GM23338 (cell line): ENCODE data around the gene SULT1C2. TPM values are rescaled to one million over a fixed set of nuclear protein-coding genes. Genes with fewer than 3 reads are reported as not detected.
A peak's percentile ranks its signal among the peaks of the same experiment; 100 is the strongest.

Experiments
- ATAC-seq: fragments of 200-7000 bp; cut with Tn5 transposase; 3 replicates; pipeline ENCODE4 v1.9.1; 2020
- DNase-seq: peaks from one replicate; pipeline ENCODE4 v3.0.0-alpha.2; 2015; ENCODE audit warnings: low spot score
- H2AFZ ChIP-seq: fragments of 200-600 bp; sonication (generic); 2 replicates; pipeline ENCODE4 v1.8.0; 2016; ENCODE audit warnings: antibody characterized with exemption, mild to moderate bottlenecking, moderate library complexity
- H3F3A ChIP-seq: fragments of 200-600 bp; sonication (generic); replicated peaks from 2 replicates; pipeline ENCODE4 v1.8.0; 2017; ENCODE audit warnings: antibody characterized with exemption, mixed run types, low read depth
- H3K27ac ChIP-seq: fragments of 200-600 bp; sonication (generic); 2 replicates; pipeline ENCODE4 v1.6.1; 2016; ENCODE audit warnings: low read depth
- H3K27me3 ChIP-seq: fragments of 200-600 bp; sonication (generic); 2 replicates; pipeline ENCODE4 v1.8.0; 2016; ENCODE audit warnings: mild to moderate bottlenecking, mixed run types, moderate library complexity; ENCODE audit not compliant: insufficient read depth
- H3K36me3 ChIP-seq: fragments of 200-600 bp; sonication (generic); 2 replicates; pipeline ENCODE4 v1.8.0; 2016; ENCODE audit warnings: mild to moderate bottlenecking; ENCODE audit not compliant: insufficient read depth
- H3K4me1 ChIP-seq: fragments of 200-600 bp; sonication (generic); 2 replicates; pipeline ENCODE4 v1.8.0; 2016; ENCODE audit warnings: mild to moderate bottlenecking, moderate library complexity; ENCODE audit not compliant: insufficient read depth
- H3K4me2 ChIP-seq: fragments of 200-600 bp; sonication (generic); 2 replicates; pipeline ENCODE4 v1.7.1; 2017; ENCODE audit warnings: mixed run types
- H3K4me3 ChIP-seq: fragments of 200-600 bp; sonication (generic); 2 replicates; pipeline ENCODE4 v1.6.1; 2016; ENCODE audit warnings: mixed run types
- H3K79me2 ChIP-seq: fragments of 200-600 bp; sonication (generic); replicated peaks from 2 replicates; pipeline ENCODE4 v1.8.0; 2017; ENCODE audit warnings: mild to moderate bottlenecking; ENCODE audit not compliant: insufficient read depth
- H3K9me2 ChIP-seq: fragments of 200-600 bp; sonication (generic); 2 replicates; pipeline ENCODE4 v1.8.0; 2017; ENCODE audit not compliant: insufficient read depth
- H4K20me1 ChIP-seq: fragments of 200-600 bp; sonication (generic); replicated peaks from 2 replicates; pipeline ENCODE4 v1.8.0; 2017; ENCODE audit warnings: mild to moderate bottlenecking; ENCODE audit not compliant: insufficient read depth
- H3K27ac Mint-ChIP-seq: 2 replicates; pipeline ENCODE4 v1.8.0; 2020; ENCODE audit warnings: inconsistent platforms, mild to moderate bottlenecking, moderate library complexity, mixed read lengths
- H3K27me3 Mint-ChIP-seq: 3 replicates; pipeline ENCODE4 v1.8.0; 2022; ENCODE audit warnings: low read depth, mild to moderate bottlenecking, moderate library complexity, mixed read lengths, inconsistent platforms; ENCODE audit not compliant: insufficient read depth, poor library complexity
- H3K36me3 Mint-ChIP-seq: 3 replicates; pipeline ENCODE4 v1.8.0; 2021; ENCODE audit warnings: low read depth, mild to moderate bottlenecking, inconsistent platforms, moderate library complexity, mixed read lengths
- H3K4me1 Mint-ChIP-seq: 3 replicates; pipeline ENCODE4 v1.8.0; 2020; ENCODE audit warnings: mild to moderate bottlenecking, inconsistent platforms, mixed read lengths
- H3K4me3 Mint-ChIP-seq: 3 replicates; pipeline ENCODE4 v1.8.0; 2021; ENCODE audit warnings: moderate library complexity, mild to moderate bottlenecking, inconsistent platforms, mixed read lengths
- H3K9me3 Mint-ChIP-seq: 3 replicates; pipeline ENCODE4 v1.8.0; 2020; ENCODE audit warnings: moderate library complexity, mild to moderate bottlenecking, inconsistent platforms, mixed read lengths
- CREB1 ChIP-seq: fragments of 250-450 bp; sonication (Bioruptor Pico); IDR thresholded peaks from 2 replicates; pipeline ENCODE4 v1.5.0; 2020; ENCODE audit warnings: low read depth, mild to moderate bottlenecking, moderate library complexity
- CTCF ChIP-seq, 2 experiments: fragments of 200-600 bp in 1 of 2; sonication (generic) in 1 of 2; conservative IDR thresholded peaks; 2 replicates each; pipeline versions ENCODE4 v1.5.1 to v1.6.1; 2016 to 2017; ENCODE audit warnings: antibody characterized with exemption in 2 of 2, low read depth in 2 of 2, mild to moderate bottlenecking in 2 of 2, moderate library complexity in 1 of 2
- EZH2 ChIP-seq: fragments of 200-600 bp; sonication (generic); IDR thresholded peaks from one replicate; pipeline ENCODE4 v1.8.0; 2017; ENCODE audit warnings: antibody characterized with exemption, mild to moderate bottlenecking, low read depth; ENCODE audit not compliant: unreplicated experiment
- EZH2phosphoT487 ChIP-seq: fragments of 200-600 bp; sonication (generic); IDR thresholded peaks from one replicate; pipeline ENCODE4 v1.8.1; 2018; ENCODE audit warnings: antibody characterized with exemption; ENCODE audit not compliant: unreplicated experiment
- JUNB ChIP-seq: IDR thresholded peaks from one replicate; pipeline ENCODE4 v1.6.1; 2016; ENCODE audit warnings: antibody characterized with exemption; ENCODE audit not compliant: unreplicated experiment
- NANOG ChIP-seq: IDR thresholded peaks from 2 replicates; pipeline ENCODE4 v1.6.1; 2016; ENCODE audit warnings: antibody characterized with exemption, borderline replicate concordance
- POLR2AphosphoS5 ChIP-seq: IDR thresholded peaks from 2 replicates; pipeline ENCODE4 v1.6.1; 2016; ENCODE audit warnings: antibody characterized with exemption, low read depth
- REST ChIP-seq: IDR thresholded peaks from one replicate; pipeline ENCODE4 v1.6.1; 2018; ENCODE audit warnings: antibody characterized with exemption; ENCODE audit not compliant: unreplicated experiment
- STAT1 ChIP-seq: IDR thresholded peaks from one replicate; pipeline ENCODE4 v1.6.1; 2016; ENCODE audit warnings: antibody characterized with exemption; ENCODE audit not compliant: unreplicated experiment
- ZNF114 ChIP-seq: fragments of 250-450 bp; sonication (Bioruptor Pico); IDR thresholded peaks from 2 replicates; pipeline ENCODE4 v1.5.0; 2020; ENCODE audit warnings: mild to moderate bottlenecking, moderate library complexity
- ZNF331 ChIP-seq: fragments of 250-450 bp; sonication (Bioruptor Pico); IDR thresholded peaks from 2 replicates; pipeline ENCODE4 v1.5.0; 2020; ENCODE audit warnings: low read depth, mild to moderate bottlenecking, moderate library complexity
- polyA plus RNA-seq: library from polyadenylated mRNA; unstranded; fragments of >200 nt; fragmentation: Nextera tagmentation; extraction: Ambion mirVana; gene quantifications from 2 replicates; pipeline ENCODE4 v1.2.1, GENCODE V29; 2016
- total RNA-seq: library from RNA; depleted of rRNA; stranded (reverse); fragments of >200 nt; shearing (Covaris generic); gene quantifications from 2 replicates; pipeline ENCODE4 v1.2.3, GENCODE V29; 2014

SULT1C2 gene
- total and polyA plus RNA-seq, 2 experiments from 2014 or later, result 0.69 to 1.9 TPM

- H3K27me3 ChIP-seq, result no peaks in the 10 kb centered on the region
- peaks cover 12% of the 10 kb centered on the region; the same call in 1 of the 2 replicates for H3K9me2 ChIP-seq
- no peak overlapping the region for H3K27ac ChIP-seq
- H3K79me2 ChIP-seq, result no peaks in the 10 kb centered on the region
- Mint-ChIP-seq H3K9me3 (no peaks in the 10 kb centered on the region; the same call in 2 of the 3 replicates), H3K4me1 (no peaks in the 10 kb centered on the region), H3K27ac (no peak overlapping the region), H3K36me3 (no peaks in the 10 kb centered on the region), H3K27me3 (no peaks in the 10 kb centered on the region), H3K4me3 (no peak overlapping the region)
- no peaks in the 10 kb centered on the region for H3F3A ChIP-seq
- no peaks in the 10 kb centered on the region for H3K4me1 ChIP-seq
- TF ChIP-seq EZH2 (no peak), POLR2AphosphoS5 (no peak), JUNB (no peak), ZNF114 (no peak)
- DNase-seq, result no peak
- no peaks in the 10 kb centered on the region for H3K36me3 ChIP-seq
- ATAC-seq, result no peak
- no peaks in the 10 kb centered on the region for H4K20me1 ChIP-seq
- H3K4me3 ChIP-seq, result no peak overlapping the region
- 0 out of 2 replicates have a peak overlapping the region, but pooled peaks have one; percentile 47 for H2AFZ ChIP-seq
- H3K4me2 ChIP-seq, result no peak overlapping the region
Observed at GRCh38 chr2:108330979-108331378, 42.3 kb downstream of the SULT1C2 start.

- H3K27me3 ChIP-seq, result no peaks in the 10 kb centered on the region
- no peaks in the 10 kb centered on the region for H3F3A ChIP-seq
- Mint-ChIP-seq H3K9me3 (no peaks in the 10 kb centered on the region; the same call in 2 of the 3 replicates), H3K36me3 (no peaks in the 10 kb centered on the region), H3K27me3 (no peaks in the 10 kb centered on the region), H3K4me3 (no peak overlapping the region), H3K27ac (no peak overlapping the region), H3K4me1 (no peaks in the 10 kb centered on the region; the same call in 2 of the 3 replicates)
- H3K79me2 ChIP-seq, result no peaks in the 10 kb centered on the region
- DNase-seq, result no peak
- H3K4me3 ChIP-seq, result no peak overlapping the region
- peaks cover 15% of the 10 kb centered on the region; the same call in 1 of the 2 replicates for H3K9me2 ChIP-seq
- H2AFZ ChIP-seq, result peak overlapping the region; percentile 47; the same call in 1 of the 2 replicates
- H4K20me1 ChIP-seq, result no peaks in the 10 kb centered on the region
- no peak for ATAC-seq
- H3K4me2 ChIP-seq, result no peak overlapping the region
- no peaks in the 10 kb centered on the region; the same call in 1 of the 2 replicates for H3K4me1 ChIP-seq
- no peaks in the 10 kb centered on the region for H3K36me3 ChIP-seq
- H3K27ac ChIP-seq, result no peak overlapping the region
- TF ChIP-seq REST (no peak), JUNB (no peak), CTCF (conservative IDR thresholded peaks at IDR 0.05; ENCODE audit: low read depth in 2 of 2) (no peak), CREB1 (no peak), POLR2AphosphoS5 (no peak), STAT1 (no peak), ZNF114 (no peak), NANOG (no peak), ZNF331 (CRISPR knock-in tag) (no peak), EZH2 (no peak), EZH2phosphoT487 (no peak)
Observed at GRCh38 chr2:108345951-108346350, 57.3 kb downstream of the SULT1C2 start.
